Spleen (tissue), 11 donors: Measurements from ENCODE around the gene ARFGEF2. TPM values are rescaled to one million over a fixed set of nuclear protein-coding genes. Genes with fewer than 3 reads are reported as not detected.

Experiments
- DNase-seq: peaks from one replicate; pipeline ENCODE4 v3.0.0-alpha.2; 2020
- H3K27ac ChIP-seq, 8 donors: fragments of 200-600 bp; sonication (generic) in 7 of 8; 1 replicate in 4 of 8; 2 replicates in 4 of 8; pipeline versions ENCODE4 v1.5.0 to v1.8.0; 2016 to 2021; ENCODE audit warnings: inconsistent platforms in 4 of 8, mild to moderate bottlenecking in 4 of 8, moderate library complexity in 1 of 8
- H3K27me3 ChIP-seq, 7 donors: fragments of 200-600 bp; sonication (generic) in 6 of 7; replicated peaks in 1 of 7; 1 replicate in 4 of 7; 2 replicates in 3 of 7; pipeline versions ENCODE4 v1.5.0 to v1.8.0; 2016 to 2021; ENCODE audit warnings: inconsistent platforms in 3 of 7, mild to moderate bottlenecking in 1 of 7
- H3K36me3 ChIP-seq, 6 donors: fragments of 200-600 bp; sonication (generic) in 5 of 6; 1 replicate in 4 of 6; 2 replicates in 2 of 6; pipeline versions ENCODE4 v1.5.0 to v1.8.0; 2016 to 2021; ENCODE audit warnings: inconsistent platforms in 2 of 6
- H3K4me1 ChIP-seq, 6 donors: fragments of 200-600 bp; sonication (generic) in 5 of 6; 1 replicate in 3 of 6; 2 replicates in 3 of 6; pipeline versions ENCODE4 v1.5.0 to v1.8.0; 2016 to 2021; ENCODE audit warnings: inconsistent platforms in 3 of 6
- H3K4me3 ChIP-seq, 8 donors: fragments of 200-600 bp; sonication (generic) in 7 of 8; 1 replicate in 4 of 8; 2 replicates in 4 of 8; pipeline versions ENCODE4 v1.5.0 to v1.8.0; 2016 to 2021; ENCODE audit warnings: inconsistent platforms in 4 of 8, mild to moderate bottlenecking in 4 of 8, moderate library complexity in 2 of 8
- H3K9me3 ChIP-seq, 8 donors: fragments of 200-600 bp; sonication (generic) in 7 of 8; 1 replicate in 4 of 8; 2 replicates in 4 of 8; pipeline versions ENCODE4 v1.5.0 to v1.8.0; 2016 to 2021; ENCODE audit warnings: inconsistent platforms in 4 of 8
- POLR2A ChIP-seq, 3 donors: fragments of 450-650 bp; IDR thresholded peaks; one replicate each; pipeline ENCODE4 v1.5.1; 2017; ENCODE audit warnings: antibody characterized with exemption in 3 of 3, mild to moderate bottlenecking in 1 of 3
- POLR2AphosphoS5 ChIP-seq, 3 donors: sonication (generic); formaldehyde crosslinking; IDR thresholded peaks; one replicate each; pipeline ENCODE4 v1.5.1; 2017; ENCODE audit warnings: antibody characterized with exemption in 3 of 3
- WGBS, 5 donors: extraction: QIAGEN DNeasy Blood & Tissue Kit in 3 of 5; methylation state at CpG; one replicate each; pipeline versions ENCODE4 v1.1.5 to v1.1.7; 2013 to 2018; 5-methylcytosine and 5-hydroxymethylcytosine counted together
- intact Hi-C: fragments of 100-400 bp; cut with DNase I; formaldehyde crosslinking; loops from one replicate; pipeline ENCODE4 v1.15.0; 2023; ENCODE audit warnings: low total_unique reads
- polyA plus RNA-seq, 3 donors: library from polyadenylated mRNA; stranded (reverse); fragments of 200-250 nt; gene quantifications; one replicate each; pipeline ENCODE4 v1.2.1, GENCODE V29; 2013
- total RNA-seq, 7 donors: library from RNA; depleted of rRNA in 3 of 7; stranded (reverse); fragments of >200 nt in 3 of 7; fragmentation: NEBNext Ultra II Directional in 4 of 7; extraction: Animal tissue kit (Norgen Biotek cat#: 25700) in 4 of 7; gene quantifications; one replicate each; pipeline versions ENCODE4 v1.1.0 to v1.2.1, GENCODE V29; 2016 to 2021
- TF ChIP-seq, protein P1 (sequence below), 11 experiments: fragments of 200-600 bp in 7 of 11; fragments of 450-650 bp in 4 of 11; sonication (generic) in 4 of 11; IDR thresholded peaks in 8 of 11; conservative IDR thresholded peaks in 3 of 11; 1 replicate in 7 of 11; 2 replicates in 4 of 11; pipeline versions ENCODE4 v1.4.0 to v1.8.0; 2016 to 2021; ENCODE audit warnings: antibody characterized with exemption in 11 of 11, inconsistent platforms in 4 of 11, mild to moderate bottlenecking in 1 of 11
- donor health status: healthy with polysubstance abuse.
- donor health status: DM: no; HTN: no; CAD: no; lungs with moderate emphysema.
- donor health status: DM: no; HTN: no; CAD: no.
- donor health status: Bipolar disorder and iron deficiency.
- donor health status: healthy.
- donor health status: DM: no; HTN: no; CAD: no.
- donor health status: DM: yes; HTN: yes; CAD: no.

The ARFGEF2 gene
- total and polyA plus RNA-seq, 10 donors, result 6.7 to 44.4 (median 40.8) TPM

DNA sequence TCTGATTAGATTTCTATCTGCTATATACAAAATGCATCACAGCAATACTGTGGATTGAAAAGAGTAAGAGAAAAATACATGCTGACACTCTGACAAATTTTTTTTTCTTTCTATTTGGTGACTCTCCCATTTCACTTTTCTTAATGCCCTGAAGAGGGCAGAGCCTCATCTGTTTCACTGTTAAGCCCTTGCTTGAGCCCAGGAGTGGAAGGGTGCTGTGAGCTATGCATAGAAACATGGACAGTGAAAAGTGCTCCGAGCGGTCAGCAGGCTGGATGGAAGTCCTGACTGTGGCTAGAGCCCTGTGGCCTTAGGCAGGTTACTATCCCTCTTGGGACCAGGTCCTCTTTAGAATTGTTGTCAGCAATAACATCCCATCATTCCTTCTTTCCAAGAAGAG, 107.2 kb downstream of the ARFGEF2 start:
- H3K4me3 ChIP-seq, result no peak overlapping the region
- no peaks in the 10 kb centered on the region for H3K4me1 ChIP-seq
- WGBS, 5 donors, result 85 to 95% (median 87%) methylated on average over 2 of the region's 2 CpGs
- no peak for TF ChIP-seq POLR2A (IDR thresholded peaks at IDR 0.05)
- TF ChIP-seq, protein P1, sequence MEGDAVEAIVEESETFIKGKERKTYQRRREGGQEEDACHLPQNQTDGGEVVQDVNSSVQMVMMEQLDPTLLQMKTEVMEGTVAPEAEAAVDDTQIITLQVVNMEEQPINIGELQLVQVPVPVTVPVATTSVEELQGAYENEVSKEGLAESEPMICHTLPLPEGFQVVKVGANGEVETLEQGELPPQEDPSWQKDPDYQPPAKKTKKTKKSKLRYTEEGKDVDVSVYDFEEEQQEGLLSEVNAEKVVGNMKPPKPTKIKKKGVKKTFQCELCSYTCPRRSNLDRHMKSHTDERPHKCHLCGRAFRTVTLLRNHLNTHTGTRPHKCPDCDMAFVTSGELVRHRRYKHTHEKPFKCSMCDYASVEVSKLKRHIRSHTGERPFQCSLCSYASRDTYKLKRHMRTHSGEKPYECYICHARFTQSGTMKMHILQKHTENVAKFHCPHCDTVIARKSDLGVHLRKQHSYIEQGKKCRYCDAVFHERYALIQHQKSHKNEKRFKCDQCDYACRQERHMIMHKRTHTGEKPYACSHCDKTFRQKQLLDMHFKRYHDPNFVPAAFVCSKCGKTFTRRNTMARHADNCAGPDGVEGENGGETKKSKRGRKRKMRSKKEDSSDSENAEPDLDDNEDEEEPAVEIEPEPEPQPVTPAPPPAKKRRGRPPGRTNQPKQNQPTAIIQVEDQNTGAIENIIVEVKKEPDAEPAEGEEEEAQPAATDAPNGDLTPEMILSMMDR (IDR thresholded peaks at IDR 0.05 in 8 of 11, conservative IDR thresholded peaks at IDR 0.05 in 3 of 11), result peak in 1 of 11 experiments; percentile 18
- no peaks in the 10 kb centered on the region for H3K27me3 ChIP-seq
- H3K27ac ChIP-seq, result no peak overlapping the region
- peaks cover 14 to 100% (median 96%) of the 10 kb centered on the region in 6 donors for H3K36me3 ChIP-seq
- H3K9me3 ChIP-seq, result no peaks in the 10 kb centered on the region
- DNase-seq, result no peak
- intact Hi-C loops, result no loop called here

DNA sequence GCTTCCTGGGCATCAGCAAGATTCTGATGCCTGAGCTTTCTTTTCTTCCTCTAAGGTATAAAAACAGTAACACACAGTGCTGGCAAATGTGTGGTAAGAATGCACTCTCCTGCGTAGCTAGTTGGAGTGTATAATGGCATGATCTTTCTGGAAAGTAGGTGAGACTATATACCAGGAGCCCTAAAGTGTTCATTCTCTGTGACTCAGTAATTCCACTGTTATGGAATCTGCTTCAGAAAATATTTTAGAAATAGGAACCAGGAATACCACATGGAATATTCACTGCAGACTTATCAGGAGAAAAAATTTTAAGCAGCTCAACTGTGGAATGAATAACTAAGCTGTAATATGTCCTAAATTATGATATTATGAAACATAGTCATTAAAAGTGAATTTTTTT, 107.7 kb downstream of the ARFGEF2 start:
- no peaks in the 10 kb centered on the region for H3K4me1 ChIP-seq

DNA sequence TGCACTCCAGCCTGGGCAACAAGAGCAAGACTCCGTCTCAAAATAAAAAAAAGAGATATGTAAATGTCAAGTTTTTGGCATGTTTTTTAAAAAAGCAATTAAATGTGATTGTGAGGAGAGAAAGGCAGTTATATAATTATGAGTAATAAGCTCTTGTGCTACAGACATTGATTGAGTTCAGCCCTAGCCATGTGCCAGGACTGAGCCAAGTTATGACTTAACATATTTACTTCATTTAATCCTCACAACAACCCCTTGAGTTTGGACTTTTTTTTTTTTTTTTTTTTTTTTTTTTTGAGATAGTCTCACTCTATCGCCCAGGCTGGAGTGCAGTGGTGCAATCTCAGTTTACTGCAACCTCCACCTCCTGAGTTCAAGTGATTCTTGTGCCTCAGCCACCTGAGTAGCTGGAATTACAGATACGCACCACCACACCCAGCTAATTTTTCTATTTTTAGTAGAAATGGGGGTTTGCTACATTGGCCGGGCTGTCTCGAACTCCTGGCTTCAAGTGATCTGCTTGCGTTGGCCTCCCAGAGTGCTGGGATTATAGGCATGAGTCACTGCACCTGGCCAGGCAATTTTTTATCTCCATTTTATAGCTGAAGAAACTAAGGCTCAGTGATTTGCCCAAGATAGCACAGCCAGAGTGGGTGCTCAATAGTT, 109.6 kb downstream of the ARFGEF2 start:
- intact Hi-C loops, result no loop called here
- Histone ChIP-seq H3K4me1 (no peaks in the 10 kb centered on the region), H3K4me3 (no peak overlapping the region), H3K9me3 (no peaks in the 10 kb centered on the region), H3K27ac (no peak overlapping the region), H3K27me3 (no peaks in the 10 kb centered on the region), H3K36me3 (peaks cover 11 to 100% (median 78%) of the 10 kb centered on the region in 6 donors)
- TF ChIP-seq POLR2A (IDR thresholded peaks at IDR 0.05) (no peak), POLR2AphosphoS5 (IDR thresholded peaks at IDR 0.05) (no peak)
- TF ChIP-seq, protein P1 (IDR thresholded peaks at IDR 0.05 in 8 of 11, conservative IDR thresholded peaks at IDR 0.05 in 3 of 11), result no peak
- DNase-seq, result no peak
- 92 to 96% (median 92%) methylated on average over 6 of the region's 6 CpGs for WGBS, 5 donors

More for the DNA sequence above, 107.7 kb downstream of the ARFGEF2 start:
- no peaks in the 10 kb centered on the region for H3K9me3 ChIP-seq
- H3K27me3 ChIP-seq, result no peaks in the 10 kb centered on the region
- H3K4me3 ChIP-seq, result no peak overlapping the region
- H3K27ac ChIP-seq, result no peak overlapping the region
- peaks cover 14 to 100% (median 95%) of the 10 kb centered on the region in 6 donors for H3K36me3 ChIP-seq
- no peak for TF ChIP-seq POLR2AphosphoS5 (IDR thresholded peaks at IDR 0.05)
- no peak for TF ChIP-seq POLR2A (IDR thresholded peaks at IDR 0.05)
- TF ChIP-seq, protein P1 (IDR thresholded peaks at IDR 0.05 in 8 of 11, conservative IDR thresholded peaks at IDR 0.05 in 3 of 11), result no peak
- intact Hi-C loops, result no loop called here
- DNase-seq, result no peak
- WGBS, 5 donors, result 90 to 100% (median 97%) methylated on average over 1 of the region's 1 CpG

DNA sequence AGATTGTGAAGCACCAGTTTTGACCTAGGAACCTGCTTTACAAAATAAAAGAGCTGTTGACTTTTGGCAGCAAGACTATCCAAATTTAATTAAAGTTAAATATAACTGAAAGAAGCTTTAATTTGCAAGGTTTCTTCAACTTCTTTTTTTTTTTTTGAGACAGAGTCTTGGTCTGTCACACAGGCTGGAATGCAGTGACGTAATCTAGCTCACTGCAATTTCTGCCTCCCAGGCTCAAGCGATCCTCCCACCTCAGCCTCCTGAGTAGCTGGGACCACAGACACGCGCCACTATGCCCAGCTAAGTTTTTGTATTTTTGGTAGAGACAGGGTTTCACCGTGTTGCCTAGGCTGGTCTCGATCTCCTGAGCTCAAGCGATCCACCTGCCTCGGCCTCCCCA, 110.9 kb downstream of the ARFGEF2 start:
- Histone ChIP-seq H3K4me1 (peaks cover 0 to 6% (median under 1%) of the 10 kb centered on the region in 6 donors), H3K27ac (no peak overlapping the region), H3K36me3 (peaks cover 11 to 89% (median 66%) of the 10 kb centered on the region in 6 donors), H3K9me3 (no peaks in the 10 kb centered on the region), H3K4me3 (no peak overlapping the region), H3K27me3 (no peaks in the 10 kb centered on the region)
- intact Hi-C loops, result no loop called here
- TF ChIP-seq POLR2AphosphoS5 (IDR thresholded peaks at IDR 0.05), result no peak
- TF ChIP-seq, protein P1 (IDR thresholded peaks at IDR 0.05 in 8 of 11, conservative IDR thresholded peaks at IDR 0.05 in 3 of 11), result no peak
- TF ChIP-seq POLR2A (IDR thresholded peaks at IDR 0.05), result no peak
- WGBS, 5 donors, result 94 to 99% (median 94%) methylated on average over 8 of the region's 8 CpGs
- DNase-seq, result no peak
